Lower lobe of right lung (tissue), 2 donors: Measurements from ENCODE around the gene ZBTB8OS. TPM values are rescaled to one million over a fixed set of nuclear protein-coding genes. Genes with fewer than 3 reads are reported as not detected.

ENCODE experiments used
- ATAC-seq, 2 donors: fragments of 200-7000 bp; cut with Tn5 transposase; one replicate each; pipeline ENCODE4 v1.9.1; 2020 to 2022; ENCODE audit warnings: mild to moderate bottlenecking in 2 of 2, moderate library complexity in 2 of 2
- DNase-seq: peaks from one replicate; pipeline ENCODE4 v3.0.0-alpha.2; 2020
- H3K27ac ChIP-seq: fragments of 200-600 bp; one replicate; pipeline ENCODE4 v1.8.0; 2022
- H3K27me3 ChIP-seq: fragments of 200-600 bp; one replicate; pipeline ENCODE4 v1.8.0; 2022; ENCODE audit warnings: low read depth
- H3K36me3 ChIP-seq: fragments of 200-600 bp; one replicate; pipeline ENCODE4 v1.8.0; 2022; ENCODE audit warnings: mild to moderate bottlenecking
- H3K4me1 ChIP-seq: fragments of 200-600 bp; one replicate; pipeline ENCODE4 v1.8.0; 2022
- H3K4me3 ChIP-seq: fragments of 200-600 bp; one replicate; pipeline ENCODE4 v1.8.0; 2022; ENCODE audit warnings: mild to moderate bottlenecking
- H3K9me3 ChIP-seq: fragments of 200-600 bp; one replicate; pipeline ENCODE4 v1.8.0; 2022
- CTCF ChIP-seq: fragments of 200-600 bp; IDR thresholded peaks from one replicate; pipeline ENCODE4 v1.8.0; 2022; ENCODE audit warnings: antibody characterized with exemption, mild to moderate bottlenecking
- intact Hi-C: fragments of 100-400 bp; cut with DNase I; formaldehyde crosslinking; loops from one replicate; pipeline ENCODE4 v1.11.0; 2022
- total RNA-seq: library from RNA; stranded (reverse); fragmentation: NEBNext Ultra II Directional; extraction: Animal tissue kit (Norgen Biotek cat#: 25700); gene quantifications from one replicate; pipeline ENCODE4 v1.2.1, GENCODE V29; 2021
- donor health status: DM: no; HTN: yes; CAD: no; lungs with severe emphysema.

The ZBTB8OS gene
- total RNA-seq, 1 donor from 2014 or later: 55.9 TPM

- ATAC-seq (no peak), DNase-seq (no peak)
- intact Hi-C loops: no loop called here
- peaks cover 61% of the 10 kb centered on the region for H3K36me3 ChIP-seq
- no peaks in the 10 kb centered on the region for H3K27me3 ChIP-seq
- no peak overlapping the region for H3K27ac ChIP-seq
- H3K4me3 ChIP-seq: no peak overlapping the region
- no peaks in the 10 kb centered on the region for H3K9me3 ChIP-seq
- no peak for TF ChIP-seq CTCF
- H3K4me1 ChIP-seq: peaks cover 28% of the 10 kb centered on the region
Observed at GRCh38 chr1:32686387-32686786, 36.0 kb upstream of the ZBTB8OS start.

- Histone ChIP-seq H3K4me1 (peaks cover 35% of the 10 kb centered on the region), H3K9me3 (no peaks in the 10 kb centered on the region), H3K27me3 (no peaks in the 10 kb centered on the region), H3K36me3 (peaks cover 66% of the 10 kb centered on the region), H3K4me3 (no peak overlapping the region), H3K27ac (no peak overlapping the region)
- ATAC-seq (no peak), DNase-seq (no peak)
- intact Hi-C loops: no loop called here
- no peak for TF ChIP-seq CTCF
Observed at GRCh38 chr1:32685498-32685897, 35.1 kb upstream of the ZBTB8OS start.

- Histone ChIP-seq H3K27me3 (no peaks in the 10 kb centered on the region), H3K9me3 (no peaks in the 10 kb centered on the region), H3K4me3 (no peak overlapping the region), H3K27ac (peak overlapping the region; percentile 51), H3K36me3 (peaks cover 76% of the 10 kb centered on the region), H3K4me1 (peaks cover 36% of the 10 kb centered on the region)
- no peak for TF ChIP-seq CTCF
- DNase-seq (no peak), ATAC-seq (no peak)
- intact Hi-C loops: no loop called here
Observed at GRCh38 chr1:32684167-32684811, 33.9 kb upstream of the ZBTB8OS start.

GRCh38 chr1:32683397-32683796 lies 33.0 kb upstream of the ZBTB8OS start:
- no peaks in the 10 kb centered on the region for H3K27me3 ChIP-seq
- peaks cover 85% of the 10 kb centered on the region for H3K36me3 ChIP-seq
- intact Hi-C loops: no loop called here
- ATAC-seq (no peak), DNase-seq (no peak)
- no peak for TF ChIP-seq CTCF
- H3K4me1 ChIP-seq: peaks cover 44% of the 10 kb centered on the region
- no peak overlapping the region for H3K4me3 ChIP-seq
- no peaks in the 10 kb centered on the region for H3K9me3 ChIP-seq
- H3K27ac ChIP-seq: peak overlapping the region; percentile 51

- Histone ChIP-seq H3K27me3 (no peaks in the 10 kb centered on the region), H3K36me3 (peaks cover 91% of the 10 kb centered on the region), H3K4me3 (no peak overlapping the region), H3K4me1 (peaks cover 52% of the 10 kb centered on the region), H3K9me3 (no peaks in the 10 kb centered on the region), H3K27ac (no peak overlapping the region)
- TF ChIP-seq CTCF: no peak
- intact Hi-C loops: no loop called here
- DNase-seq (no peak), ATAC-seq (no peak)
Observed at GRCh38 chr1:32681999-32682398, 31.6 kb upstream of the ZBTB8OS start.
